ENCODE data around the gene ANTXRL. TPM values are rescaled to one million over a fixed set of nuclear protein-coding genes. Genes with fewer than 3 reads are reported as not detected.

Gene ANTXRL
- total RNA-seq, 1 experiment from 2014 or later = not detected

- Histone ChIP-seq H3K27ac (ENCODE audit: low read length) (no peak overlapping the region), H3K36me3 (ENCODE audit: control insufficient read depth, insufficient read depth, low read length) (no peaks in the 10 kb centered on the region), H3K4me1 (ENCODE audit: control insufficient read depth, insufficient read depth, low read length) (no peaks in the 10 kb centered on the region), H3K4me3 (ENCODE audit: low read depth in 2 of 2, low read length in 2 of 2) (no peak overlapping the region), H3K9me3 (ENCODE audit: control insufficient read depth, insufficient read depth, low read depth, low read length) (peaks cover 4% of the 10 kb centered on the region; the same call in 1 of the 2 replicates), H3K27me3 (ENCODE audit: control insufficient read depth, insufficient read depth, low read length) (no peaks in the 10 kb centered on the region)
- POLR2A ChIA-PET = no interaction called here
- intact Hi-C loops (cut with micrococcal nuclease; ENCODE audit: unreplicated experiment) (no loop called here), in situ Hi-C loops (cut with HindIII; ENCODE audit: low pct_unique_long_range_greater_than_20kb, low sequenced_read_pairs) (no loop called here)
- BruUV-seq (replicated peaks) = no TSS peak
- ATAC-seq = no peak; the same call in 1 of the 2 replicates
- DNase-seq (ENCODE audit: low read depth, low spot score) = no peak
- CTCF ChIA-PET = no interaction called here
- no peak for TF ChIP-seq POLR2AphosphoS5 (IDR thresholded peaks at IDR 0.05; ENCODE audit: low read depth, low read length)
- TF ChIP-seq TCF7L2 (IDR thresholded peaks at IDR 0.05; ENCODE audit: low read depth, low read length) = no peak
- no peak for TF ChIP-seq CTCF (IDR thresholded peaks at IDR 0.05)
- no peak for TF ChIP-seq SIN3A (IDR thresholded peaks at IDR 0.05; ENCODE audit: borderline replicate concordance, insufficient read depth, low read depth, low read length)
- TF ChIP-seq REST (IDR thresholded peaks at IDR 0.05; ENCODE audit: insufficient read depth in 1 of 2, low read depth in 2 of 2, low read length in 1 of 2) = no peak
Measured at GRCh38 chr10:46247181-46247475, 39.7 kb upstream of the ANTXRL start.

GRCh38 chr10:46247808-46248569 is 38.8 kb upstream of the ANTXRL start:
- no peak for DNase-seq (ENCODE audit: low read depth, low spot score)
- Histone ChIP-seq H3K4me1 (ENCODE audit: control insufficient read depth, insufficient read depth, low read length) (no peaks in the 10 kb centered on the region), H3K27me3 (ENCODE audit: control insufficient read depth, insufficient read depth, low read length) (no peaks in the 10 kb centered on the region), H3K36me3 (ENCODE audit: control insufficient read depth, insufficient read depth, low read length) (no peaks in the 10 kb centered on the region), H3K27ac (ENCODE audit: low read length) (no peak overlapping the region), H3K9me3 (ENCODE audit: control insufficient read depth, insufficient read depth, low read depth, low read length) (no peaks in the 10 kb centered on the region), H3K4me3 (ENCODE audit: low read depth in 2 of 2, low read length in 2 of 2) (no peak overlapping the region)
- in situ Hi-C loops (cut with HindIII; ENCODE audit: low pct_unique_long_range_greater_than_20kb, low sequenced_read_pairs) (no loop called here), intact Hi-C loops (cut with micrococcal nuclease; ENCODE audit: unreplicated experiment) (no loop called here)
- CTCF ChIA-PET = no interaction called here
- BruUV-seq (replicated peaks) = no TSS peak
- no peak for ATAC-seq
- no peak for TF ChIP-seq POLR2AphosphoS5 (IDR thresholded peaks at IDR 0.05; ENCODE audit: low read depth, low read length)
- TF ChIP-seq CTCF (IDR thresholded peaks at IDR 0.05) = no peak
- TF ChIP-seq REST (IDR thresholded peaks at IDR 0.05; ENCODE audit: insufficient read depth in 1 of 2, low read depth in 2 of 2, low read length in 1 of 2) = no peak
- no peak for TF ChIP-seq SIN3A (IDR thresholded peaks at IDR 0.05; ENCODE audit: borderline replicate concordance, insufficient read depth, low read depth, low read length)
- no peak for TF ChIP-seq TCF7L2 (IDR thresholded peaks at IDR 0.05; ENCODE audit: low read depth, low read length)
- POLR2A ChIA-PET = no interaction called here
